Measurements from ENCODE around the gene PCSK9.
A peak's percentile ranks its signal among the peaks of the same experiment; 100 is the strongest.

Gene PCSK9

GRCh38 chr1:55039342-55040082 is at the start of gene PCSK9:
Gene PCSK9 (plus strand): TSS chr1:55039548. CDS start chr1:55039838, 290 bp downstream.
- DNase-seq: no peak

- DNase-seq: no peak
Measured at GRCh38 chr1:54989968-54990810, 49.2 kb upstream of the PCSK9 start.

DNA sequence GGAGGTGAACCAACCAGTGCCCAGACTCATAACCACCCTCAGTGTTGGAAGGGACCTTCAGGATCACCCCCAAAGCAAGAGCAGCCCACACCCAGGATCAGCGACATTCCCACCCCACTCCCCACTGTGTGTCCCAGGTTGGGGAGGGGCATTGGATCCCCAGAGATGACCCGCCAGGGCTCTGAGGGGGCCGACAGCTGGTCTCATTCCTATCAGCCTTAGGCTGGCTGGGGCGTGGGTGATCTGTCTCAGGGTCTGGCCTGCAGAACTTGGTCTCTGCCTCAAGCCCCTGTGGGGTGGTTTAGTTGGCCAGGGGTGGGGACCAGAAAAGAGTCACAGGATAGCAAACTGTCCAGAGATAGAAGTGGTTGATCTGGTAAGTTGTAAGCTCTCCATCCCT is 48.4 kb upstream of the PCSK9 start:
- DNase-seq: no peak

- no peak for DNase-seq
Measured at GRCh38 chr1:54991939-54992338, 47.4 kb upstream of the PCSK9 start.

- no peak for DNase-seq
Measured at GRCh38 chr1:54993140-54993539, 46.2 kb upstream of the PCSK9 start.

- DNase-seq: no peak
Measured at GRCh38 chr1:54994355-54994990, 44.9 kb upstream of the PCSK9 start.

DNA sequence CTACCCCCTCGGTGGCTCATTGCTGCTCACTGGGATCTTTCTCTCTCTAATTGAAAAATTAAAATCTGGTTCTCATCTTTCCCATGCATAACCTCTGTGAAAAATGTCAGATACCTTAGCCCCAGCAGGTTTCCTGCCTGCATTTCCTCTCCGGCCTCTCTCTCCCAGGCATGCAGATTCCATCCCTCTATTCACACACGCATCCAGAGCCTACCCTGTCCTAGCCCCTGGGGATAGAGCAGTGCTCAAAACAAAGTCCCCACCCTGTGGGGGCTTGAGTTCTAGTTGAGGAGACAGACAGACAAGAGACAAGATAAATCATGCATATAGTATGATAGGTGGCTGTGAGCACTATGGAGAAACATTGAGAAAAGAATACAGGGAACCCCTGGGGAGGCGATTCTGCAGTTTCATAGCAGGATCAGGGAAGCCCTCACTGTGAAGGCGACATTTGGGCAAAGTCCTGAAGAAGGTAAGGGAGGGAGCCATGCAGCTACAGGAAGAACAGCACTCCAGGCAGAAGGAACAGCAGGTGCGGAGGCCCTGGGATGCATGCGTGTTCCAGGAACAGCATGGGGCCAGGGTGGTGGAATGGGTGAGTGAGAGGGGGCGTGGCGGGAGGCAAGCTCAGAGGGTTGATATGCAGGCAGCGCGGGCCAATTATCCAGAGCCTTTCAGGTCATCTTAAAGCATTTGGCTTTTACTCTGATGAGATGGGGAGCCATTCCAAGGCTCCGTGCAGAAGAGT is 44.2 kb upstream of the PCSK9 start:
- no peak for DNase-seq

- peak; percentile 57 for DNase-seq
Measured at GRCh38 chr1:54995835-54996234, 43.5 kb upstream of the PCSK9 start.

DNA sequence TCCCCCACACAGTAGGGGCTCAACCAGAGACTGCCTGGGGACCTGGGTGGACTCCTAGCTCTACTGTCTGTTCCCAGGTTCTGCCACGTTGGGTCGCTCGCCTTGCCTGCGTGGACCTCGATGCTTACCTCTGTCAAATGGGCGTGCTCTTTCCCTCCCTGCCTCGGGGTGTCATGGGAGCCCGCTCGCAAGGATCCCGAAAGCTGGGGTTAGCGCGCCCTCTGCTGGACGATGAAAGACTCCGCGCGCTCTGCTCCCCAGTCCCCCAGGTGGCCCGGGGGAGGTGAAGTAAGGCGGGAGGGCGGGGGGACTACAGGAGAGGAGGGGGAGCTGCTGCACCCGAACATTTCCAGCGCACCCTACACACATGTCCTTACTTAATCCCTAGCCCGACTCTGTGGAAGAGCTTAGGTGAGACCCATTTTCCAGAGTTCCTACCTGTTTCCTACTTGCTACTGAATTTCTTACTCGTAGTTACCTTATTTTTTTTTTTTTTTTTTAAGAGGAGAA is 42.9 kb upstream of the PCSK9 start:
- DNase-seq: peak; percentile 97

GRCh38 chr1:54996869-54997710 is 42.3 kb upstream of the PCSK9 start:
- no peak for DNase-seq

GRCh38 chr1:54997711-54997986 is 41.7 kb upstream of the PCSK9 start:
- DNase-seq: no peak

GRCh38 chr1:54998100-54998499 is 41.2 kb upstream of the PCSK9 start:
- DNase-seq: no peak

DNA sequence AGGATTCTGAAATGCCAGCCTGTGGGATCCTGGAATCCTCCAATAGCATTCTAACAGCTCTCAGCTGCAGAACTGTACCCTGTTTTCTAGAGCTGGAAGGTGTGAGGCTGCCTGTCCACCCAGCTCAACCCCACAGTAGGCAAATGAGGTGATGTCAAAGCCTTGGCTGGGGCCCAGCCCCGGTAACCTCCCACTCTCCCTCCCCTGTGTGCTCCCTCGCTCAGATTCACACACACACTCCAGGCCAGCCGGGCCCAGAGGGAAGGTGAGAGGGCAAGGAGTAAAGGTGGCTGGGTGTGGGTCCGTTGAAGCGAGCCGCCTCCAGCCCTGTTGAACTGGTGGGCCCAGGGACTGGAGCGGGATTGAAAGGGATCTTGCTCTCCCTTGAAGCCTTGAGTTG is 40.7 kb upstream of the PCSK9 start, which contains the start of gene BSND:
BSND (plus strand) TSS at position 257 of the 400 bp plus-strand sequence. CDS start 254 bp downstream, outside the sequence.
- no peak for DNase-seq

DNA sequence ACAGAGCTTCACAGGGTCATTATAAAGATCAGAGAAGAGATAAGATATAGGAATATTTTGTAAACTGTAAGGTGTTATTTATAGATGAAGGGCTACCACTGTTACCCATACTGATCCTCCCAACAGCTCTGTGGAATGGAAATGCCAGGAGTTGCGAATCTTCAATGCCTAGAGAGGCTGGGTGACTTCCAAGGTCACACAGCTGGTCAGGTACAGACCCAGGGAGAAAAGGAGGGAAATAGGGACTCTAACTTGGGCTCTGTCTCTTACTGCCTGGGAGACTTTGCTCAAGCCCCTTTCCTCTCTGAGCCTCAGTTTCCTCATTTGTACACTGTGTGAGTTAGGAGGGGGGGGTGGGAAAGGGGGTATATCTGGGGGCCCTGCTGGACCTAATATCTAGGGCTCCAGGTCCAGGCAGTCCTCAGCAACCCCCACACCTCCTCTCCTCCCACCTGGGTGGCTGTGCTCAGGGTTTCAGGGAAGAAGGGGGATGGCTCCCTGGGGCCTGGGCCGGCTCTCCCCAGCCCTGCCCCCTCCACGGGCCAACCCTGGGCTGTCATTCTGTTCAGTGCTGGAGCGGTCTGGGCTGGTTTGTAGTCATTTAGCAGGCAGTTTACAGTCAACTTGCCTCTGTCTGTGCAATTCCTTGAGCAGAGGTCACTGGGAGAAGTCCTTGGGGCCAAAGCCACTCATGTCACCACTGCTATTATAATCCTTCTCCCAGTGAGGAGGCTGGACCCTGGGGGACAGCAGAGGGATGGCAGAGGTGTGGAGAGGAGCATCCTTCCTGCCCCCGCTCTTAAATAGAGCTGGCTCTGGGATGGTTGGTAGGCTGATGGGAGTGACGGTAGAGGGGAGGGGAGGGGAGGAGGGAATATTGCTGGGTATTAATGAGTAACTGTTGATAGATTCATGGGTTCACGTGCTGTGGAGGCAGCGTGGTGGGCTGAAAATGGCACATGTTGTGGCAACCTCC is 39.0 kb upstream of the PCSK9 start:
- no peak for DNase-seq

DNA sequence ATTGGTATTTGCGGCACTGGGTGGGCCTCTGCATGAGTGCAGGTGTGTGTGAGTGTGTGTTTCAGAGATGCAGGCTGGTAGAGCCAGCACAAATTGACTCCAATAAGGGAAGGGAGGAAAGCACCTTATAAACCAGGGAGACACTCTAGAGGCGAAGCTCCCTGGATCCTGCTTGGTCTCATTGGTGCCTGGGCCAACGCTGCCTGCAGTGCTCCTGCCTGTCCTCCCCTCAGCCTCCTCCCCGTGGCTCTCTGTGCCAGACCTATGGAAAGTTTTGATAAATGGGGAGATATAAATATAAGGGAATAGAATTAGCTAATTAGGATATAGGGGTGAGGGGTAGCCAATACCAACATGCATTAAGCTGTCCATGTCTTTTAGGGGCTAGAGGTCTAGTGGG is 38.0 kb upstream of the PCSK9 start:
- no peak for DNase-seq

- no peak for DNase-seq
Measured at GRCh38 chr1:55002686-55003085, 36.7 kb upstream of the PCSK9 start.

- DNase-seq: no peak
Measured at GRCh38 chr1:55005351-55006140, 33.8 kb upstream of the PCSK9 start.

GRCh38 chr1:55006931-55007330 is 32.4 kb upstream of the PCSK9 start:
- no peak for DNase-seq

- DNase-seq: no peak
Measured at GRCh38 chr1:55007625-55008024, 31.7 kb upstream of the PCSK9 start.

Measured in activated CD8-positive, alpha-beta memory T cell treated with anti-CD3 and anti-CD28 coated beads, Interleukin-2, amount 50 U/mL, for 48 hours (primary cell).